ENCODE results near the gene MT1E. TPM values are rescaled to one million over a fixed set of nuclear protein-coding genes. Genes with fewer than 3 reads are reported as not detected.

MT1E gene
- total RNA-seq (100 to 1,000 TPM in 5 of 9 donors, 10 to 100 TPM in 4; 64.8 to 192 (median 103) TPM), polyA plus RNA-seq (100 to 1,000 TPM in 1 of 2 donors, 10 to 100 TPM in 1; 33.3 to 172 TPM)
- long read RNA-seq, donor 1, transcript MT1E-201 (3 exons, 704 nt): major isoform, 7 of 9 reads
- long read RNA-seq, donor 1, partial matches to known transcripts: 1 of 9 reads
- long read RNA-seq, donor 1, other reads (novel, unspliced or antisense): 1 of 9 reads
- long read RNA-seq, donor 2, partial matches to known transcripts: 1 of 6 reads
- long read RNA-seq, donor 2, other reads (novel, unspliced or antisense): 2 of 6 reads
- long read RNA-seq, donor 3, transcript MT1E-201 (3 exons, 704 nt): major isoform, 5 of 8 reads
- long read RNA-seq, donor 3, partial matches to known transcripts: 3 of 8 reads
- long read RNA-seq, donor 3, other reads (novel, unspliced or antisense): 0 of 8 reads

GRCh38 chr16:56625140-56625942, at the start of gene MT1E:
Gene MT1E (plus strand): TSS chr16:56625781. CDS start chr16:56625852, 71 bp downstream.
- H3K4me1 ChIP-seq: peaks cover 0 to 30% (median 14%) of the 10 kb centered on the region in 12 donors
- no peaks in the 10 kb centered on the region for H3K9me3 ChIP-seq
- 2 to 4% (median 2%) methylated on average over 35 to 62 of the region's 62 CpGs for WGBS, 4 donors
- TF ChIP-seq CTCF (IDR thresholded peaks at IDR 0.05): no peak
- peak in 1 of 2 donors; percentile 90 for TF ChIP-seq POLR2A (IDR thresholded peaks at IDR 0.05)
- intact Hi-C loops (cut with DNase I): loop anchor here in 3 of 10 donors (1.0 to 5.0 kb wide), 3 partner anchors 16 to 57 kb away; partner anchors contain the start of genes MT2A (in 2 of the 3) and MT1X (in 1 of the 3)
- no peaks in the 10 kb centered on the region for H3K36me3 ChIP-seq
- ATAC-seq (peak; percentile 88 to 94 (median 91)), DNase-seq (peak; percentile 82 to 90 (median 90))
- peak within 1 kb of the TSS; percentile 81 to 99 (median 96) for H3K27ac ChIP-seq
- peak within 1 kb of the TSS; percentile 56 to 95 (median 70) for H3K4me3 ChIP-seq
- H3K27me3 ChIP-seq: no peaks in the 10 kb centered on the region

- intact Hi-C loops (cut with DNase I): loop anchor here in 7 of 10 donors (1.0 to 5.0 kb wide), 4 partner anchors 24 to 126 kb away; no protein-coding TSS in a partner anchor
- 40 to 46% (median 42%) methylated on average over 8 of the region's 8 CpGs for WGBS, 4 donors
- no peak overlapping the region for H3K27ac ChIP-seq
- peaks cover 0 to 10% (median 0%) of the 10 kb centered on the region in 12 donors for H3K9me3 ChIP-seq
- TF ChIP-seq CTCF (IDR thresholded peaks at IDR 0.05): peak; percentile 51 to 82 (median 66)
- no peak for TF ChIP-seq POLR2A (IDR thresholded peaks at IDR 0.05)
- H3K27me3 ChIP-seq: no peaks in the 10 kb centered on the region
- no peaks in the 10 kb centered on the region for H3K4me1 ChIP-seq
- ATAC-seq (peak; percentile 47 to 86 (median 74)), DNase-seq (peak; percentile 59 to 84 (median 65))
- H3K36me3 ChIP-seq: no peaks in the 10 kb centered on the region
- H3K4me3 ChIP-seq: no peak overlapping the region
Measured at GRCh38 chr16:56576585-56577299, 48.8 kb upstream of the MT1E start.

- WGBS, 4 donors: 75 to 79% (median 76%) methylated on average over 4 of the region's 4 CpGs
- no peak for ATAC-seq
- H3K27ac ChIP-seq: no peak overlapping the region
Measured at GRCh38 chr16:56577300-56577625, 48.3 kb upstream of the MT1E start.

More at GRCh38 chr16:56577300-56577625, 48.3 kb upstream of the MT1E start:
- Histone ChIP-seq H3K36me3 (no peaks in the 10 kb centered on the region), H3K9me3 (peaks cover 0 to 10% (median 0%) of the 10 kb centered on the region in 12 donors), H3K4me3 (no peak overlapping the region), H3K4me1 (no peaks in the 10 kb centered on the region), H3K27me3 (peaks cover 0 to 5% (median 0%) of the 10 kb centered on the region in 9 donors)
- no peak for TF ChIP-seq POLR2A (IDR thresholded peaks at IDR 0.05)
- peak in 1 of 12 donors; percentile 10 for TF ChIP-seq CTCF (IDR thresholded peaks at IDR 0.05)
- no peak for DNase-seq
- intact Hi-C loops (cut with DNase I): loop anchor here in 6 of 10 donors (1.0 to 5.0 kb wide), 4 partner anchors 24 to 126 kb away; no protein-coding TSS in a partner anchor
